SU-DHL-6 (cell line): ENCODE data around the gene PTGR3.

Experiments
- H2AFZ ChIP-seq: fragments of 200-600 bp; sonication (generic); 2 replicates; pipeline ENCODE4 v1.6.1; 2014; ENCODE audit warnings: low read depth, mild to moderate bottlenecking, moderate library complexity, mixed read lengths, antibody characterized with exemption, low read length; ENCODE audit not compliant: severe bottlenecking
- H3F3A ChIP-seq: fragments of 200-600 bp; shearing (Covaris generic); 2 replicates; pipeline ENCODE4 v1.6.0; 2016; ENCODE audit warnings: antibody characterized with exemption, mild to moderate bottlenecking; ENCODE audit not compliant: insufficient read depth
- H3K27ac ChIP-seq: fragments of 200-600 bp; sonication (generic); 2 replicates; pipeline ENCODE4 v1.5.1; 2016; ENCODE audit warnings: low read depth, mild to moderate bottlenecking, low read length, moderate library complexity, mixed read lengths
- H3K27me3 ChIP-seq: fragments of 200-600 bp; sonication (generic), shearing (Covaris generic); 2 replicates; pipeline ENCODE4 v1.6.0; 2014; ENCODE audit warnings: mild to moderate bottlenecking, low read length
- H3K36me3 ChIP-seq: fragments of 200-600 bp; sonication (generic); 2 replicates; pipeline ENCODE4 v1.6.1; 2014; ENCODE audit warnings: mild to moderate bottlenecking, low read length, mixed read lengths
- H3K4me2 ChIP-seq: fragments of 300-600, 200-600 bp; shearing (Covaris generic), sonication (generic); 2 replicates; pipeline ENCODE4 v1.6.0; 2014; ENCODE audit warnings: low read length, low read depth, mild to moderate bottlenecking; ENCODE audit not compliant: poor library complexity, severe bottlenecking
- H3K4me3 ChIP-seq: fragments of 200-600 bp; sonication (generic); 2 replicates; pipeline ENCODE4 v1.5.1; 2014; ENCODE audit warnings: antibody characterized with exemption, low read length, mild to moderate bottlenecking, mixed read lengths; ENCODE audit not compliant: insufficient read depth, poor library complexity, severe bottlenecking
- H3K79me2 ChIP-seq: fragments of 200-600 bp; sonication (generic); 2 replicates; pipeline ENCODE4 v1.6.1; 2014; ENCODE audit warnings: mild to moderate bottlenecking, low read length, moderate library complexity; ENCODE audit not compliant: insufficient read depth
- H3K9ac ChIP-seq: fragments of 200-600 bp; sonication (generic); 2 replicates; pipeline ENCODE4 v1.7.0; 2014; ENCODE audit warnings: mild to moderate bottlenecking, low read length
- H3K9me2 ChIP-seq: fragments of 200-600 bp; sonication (generic); replicated peaks from 2 replicates; pipeline ENCODE4 v1.6.1; 2014; ENCODE audit warnings: low read length; ENCODE audit not compliant: insufficient read depth
- H3K9me3 ChIP-seq: fragments of 200-600 bp; sonication (generic); 2 replicates; pipeline ENCODE4 v1.6.1; 2014; ENCODE audit warnings: low read length, mixed read lengths; ENCODE audit not compliant: insufficient read depth
- H4K20me1 ChIP-seq: fragments of 200-600 bp; sonication (generic); 2 replicates; pipeline ENCODE4 v1.6.1; 2014; ENCODE audit warnings: low read depth, mild to moderate bottlenecking, antibody characterized with exemption, low read length, moderate library complexity, mixed read lengths
- CTCF ChIP-seq: fragments of 200-600 bp; sonication (generic); IDR thresholded peaks from one replicate; pipeline ENCODE4 v1.5.1; 2017; ENCODE audit warnings: antibody characterized with exemption, mild to moderate bottlenecking, low read length, moderate library complexity; ENCODE audit not compliant: insufficient read depth, poor library complexity, severe bottlenecking
- EZH2phosphoT487 ChIP-seq: fragments of 200-600 bp; sonication (generic), shearing (Covaris generic); conservative IDR thresholded peaks from 2 replicates; pipeline ENCODE4 v1.6.1; 2018; ENCODE audit warnings: mild to moderate bottlenecking, antibody characterized with exemption, low read length, moderate library complexity, mixed read lengths

The PTGR3 gene

GRCh38 chr18:75202696-75203365 lies 6.1 kb downstream of the PTGR3 start:
- Histone ChIP-seq H2AFZ (no peak overlapping the region), H3K9ac (no peak overlapping the region), H3K27ac (no peak overlapping the region), H3K79me2 (no peaks in the 10 kb centered on the region), H3K4me2 (no peak overlapping the region), H3F3A (no peaks in the 10 kb centered on the region; the same call in 1 of the 2 replicates), H3K36me3 (no peaks in the 10 kb centered on the region), H3K9me3 (no peaks in the 10 kb centered on the region), H3K9me2 (no peaks in the 10 kb centered on the region), H4K20me1 (no peaks in the 10 kb centered on the region; the same call in 1 of the 2 replicates), H3K27me3 (no peaks in the 10 kb centered on the region), H3K4me3 (no peak overlapping the region)
- TF ChIP-seq EZH2phosphoT487: no peak
- TF ChIP-seq CTCF: no peak

- H3K9ac ChIP-seq: no peak overlapping the region
- H3K9me2 ChIP-seq: no peaks in the 10 kb centered on the region
- H3K4me2 ChIP-seq: no peak overlapping the region
- no peaks in the 10 kb centered on the region for H4K20me1 ChIP-seq
- TF ChIP-seq CTCF (no peak), EZH2phosphoT487 (no peak)
- no peak overlapping the region for H2AFZ ChIP-seq
- no peaks in the 10 kb centered on the region for H3K27me3 ChIP-seq
- no peaks in the 10 kb centered on the region for H3K36me3 ChIP-seq
- H3K79me2 ChIP-seq: no peaks in the 10 kb centered on the region
- H3K9me3 ChIP-seq: no peaks in the 10 kb centered on the region
- H3K27ac ChIP-seq: no peak overlapping the region
- H3K4me3 ChIP-seq: no peak overlapping the region
- H3F3A ChIP-seq: no peaks in the 10 kb centered on the region
These were observed 7.4 kb downstream of the PTGR3 start for GRCh38 chr18:75201282-75202270.

GRCh38 chr18:75200605-75201280 lies 8.2 kb downstream of the PTGR3 start:
- no peaks in the 10 kb centered on the region for H3K27me3 ChIP-seq
- H3K9me3 ChIP-seq: no peaks in the 10 kb centered on the region
- H3K4me2 ChIP-seq: no peak overlapping the region
- H2AFZ ChIP-seq: no peak overlapping the region
- H3K4me3 ChIP-seq: no peak overlapping the region
- H3K9me2 ChIP-seq: no peaks in the 10 kb centered on the region
- no peak overlapping the region for H3K9ac ChIP-seq
- H4K20me1 ChIP-seq: no peaks in the 10 kb centered on the region
- H3F3A ChIP-seq: no peaks in the 10 kb centered on the region
- no peak overlapping the region for H3K27ac ChIP-seq
- H3K79me2 ChIP-seq: no peaks in the 10 kb centered on the region
- H3K36me3 ChIP-seq: no peaks in the 10 kb centered on the region
- TF ChIP-seq EZH2phosphoT487 (no peak), CTCF (no peak)
